ENCODE data around the gene MYCL. TPM values are rescaled to one million over a fixed set of nuclear protein-coding genes. Genes with fewer than 3 reads are reported as not detected.

The MYCL gene
- total and polyA plus RNA-seq, 2 of the 8 experiments (the other 6 are each of a cell fraction or from before 2014, with no cell fraction given) = 20.3 to 28.8 TPM

GRCh38 chr1:39876144-39876543 lies 25.6 kb downstream of the MYCL start:
- no peak overlapping the region for H2BK12ac ChIP-seq (ENCODE audit: low read depth, low read length)
- DNase-seq (ENCODE audit: low read depth in 1 of 2, low spot score in 2 of 2) = no peak
- no peak overlapping the region for H3K4me2 ChIP-seq (ENCODE audit: insufficient read depth in 1 of 2, low read depth in 2 of 2, low read length in 2 of 2)
- POLR2A ChIA-PET (ENCODE audit: partially characterized antibody) = interaction anchor here (1.1 to 1.2 kb wide), 3 partner anchors 11 to 22 kb away, joined by 3 to 7 read pairs (median 3); no protein-coding TSS in a partner anchor
- no peak for FAIRE-seq
- no peak overlapping the region for H2BK15ac ChIP-seq (ENCODE audit: low read length)
- H3K18ac ChIP-seq (ENCODE audit: extremely low read depth, low read length) = no peak overlapping the region
- H2BK120ac ChIP-seq (replicated peaks; ENCODE audit: low read depth, low read length) = no peak overlapping the region
- no peak overlapping the region for H3K27ac ChIP-seq (ENCODE audit: low read depth, low read length)
- H3K27me3 ChIP-seq (replicated peaks in 1 of 4; ENCODE audit: control insufficient read depth in 3 of 4, extremely low read depth in 1 of 4, insufficient read depth in 3 of 4, low read length in 3 of 4) = no peaks in the 10 kb centered on the region; a peak in 1 of 7 replicates
- H4K8ac ChIP-seq (ENCODE audit: extremely low read depth, insufficient read depth, low read length) = no peak overlapping the region
- no peaks in the 10 kb centered on the region; the same call in 1 of the 2 replicates for H3K23me2 ChIP-seq (ENCODE audit: low read depth, low read length)
- H3K36me3 ChIP-seq (ENCODE audit: control insufficient read depth in 2 of 4, insufficient read depth in 4 of 4, low read length in 3 of 4) = peaks cover 4 to 6% (median 6%) of the 10 kb centered on the region in 4 experiments; a peak in 5 of 8 replicates
- no peak overlapping the region for H2BK5ac ChIP-seq (ENCODE audit: low read depth, low read length)
- H4K91ac ChIP-seq (replicated peaks; ENCODE audit: insufficient read length, low read length) = no peak overlapping the region
- CTCF ChIA-PET (ENCODE audit: partially characterized antibody) = interaction anchor here (0.7 to 0.9 kb wide), 2 partner anchors 26 to 34 kb away, joined by 3 to 4 read pairs; partner anchors contain the start of gene MYCL
- H3K14ac ChIP-seq (ENCODE audit: insufficient read length) = no peak overlapping the region
- H3K79me2 ChIP-seq (ENCODE audit: control insufficient read depth in 1 of 2, insufficient read depth in 2 of 2, low read length in 2 of 2) = peaks cover 17 to 92% of the 10 kb centered on the region in 2 experiments
- no peak overlapping the region for H3K56ac ChIP-seq (replicated peaks; ENCODE audit: insufficient read length, low read depth, low read length)
- H2AFZ ChIP-seq (ENCODE audit: low read length) = no peak overlapping the region
- no peak overlapping the region; a peak in 1 of 7 replicates for H3K9ac ChIP-seq (replicated peaks in 1 of 4; ENCODE audit: extremely low read depth in 1 of 4, low read depth in 3 of 4, low read length in 3 of 4)
- H3K4me1 ChIP-seq (replicated peaks in 1 of 4; ENCODE audit: control insufficient read depth in 3 of 4, insufficient read depth in 4 of 4, low read length in 3 of 4) = peaks cover 0 to 6% (median 2%) of the 10 kb centered on the region in 4 experiments; a peak in 3 of 7 replicates
- no peak overlapping the region for H3K23ac ChIP-seq (ENCODE audit: insufficient read length)
- H4K20me1 ChIP-seq (replicated peaks in 1 of 2; ENCODE audit: control insufficient read depth in 1 of 2, insufficient read depth in 2 of 2, low read length in 2 of 2) = peaks cover 11 to 14% of the 10 kb centered on the region in 2 experiments
- no peak overlapping the region for H3K4ac ChIP-seq (replicated peaks; ENCODE audit: insufficient read length, low read depth, low read length)
- no peak overlapping the region for H3K4me3 ChIP-seq (ENCODE audit: extremely low read depth in 1 of 4, insufficient read depth in 2 of 4, low read depth in 3 of 4, low read length in 4 of 4)
- peaks cover 3% of the 10 kb centered on the region for H3K79me1 ChIP-seq (ENCODE audit: low read depth, low read length)
- no peak overlapping the region for H2AK5ac ChIP-seq (ENCODE audit: low read depth, low read length)
- H2BK20ac ChIP-seq (ENCODE audit: low read length) = no peak overlapping the region
- no peak overlapping the region for H4K5ac ChIP-seq (ENCODE audit: insufficient read length, low read depth, low read length)
- H3K9me3 ChIP-seq (ENCODE audit: insufficient read depth in 2 of 2, low read depth in 1 of 2, low read length in 1 of 2) = no peaks in the 10 kb centered on the region
- TF ChIP-seq EZH2 (IDR thresholded peaks at IDR 0.05; ENCODE audit: low read depth, low read length, severe bottlenecking) (no peak), TBP (IDR thresholded peaks at IDR 0.05; ENCODE audit: low read depth, low read length) (no peak), BACH1 (IDR thresholded peaks at IDR 0.05; ENCODE audit: low read length) (no peak), POLR2A (IDR thresholded peaks at IDR 0.05; ENCODE audit: control extremely low read depth in 1 of 2, low read depth in 2 of 2, low read length in 2 of 2) (no peak), RAD21 (IDR thresholded peaks at IDR 0.05 in 1 of 2, conservative IDR thresholded peaks at IDR 0.05 in 1 of 2; ENCODE audit: low read depth in 2 of 2, low read length in 2 of 2) (no peak), CTBP2 (IDR thresholded peaks at IDR 0.05; ENCODE audit: borderline replicate concordance, insufficient read depth, insufficient read length, low read length) (no peak), BRCA1 (IDR thresholded peaks at IDR 0.05; ENCODE audit: low read depth, low read length) (no peak), CTCF (IDR thresholded peaks at IDR 0.05; ENCODE audit: control extremely low read depth in 1 of 3, insufficient read depth in 1 of 3, low read depth in 1 of 3, low read length in 3 of 3) (no peak), BCL11A (IDR thresholded peaks at IDR 0.05; ENCODE audit: low read depth in 2 of 2, low read length in 2 of 2) (no peak)

Data from H1 (cell line).